Panc1 (cell line): ENCODE results near the gene RGS17.
"Not testable (repeated sequence)": the region's sequence is repeated elsewhere in the genome, so short reads cannot be mapped to it uniquely, and the experiment has no call there.

ENCODE experiments used
- POLR2AphosphoS5 ChIP-seq: IDR thresholded peaks from 2 replicates; pipeline ENCODE4 v1.6.1; 2012; ENCODE audit warnings: mild to moderate bottlenecking, low read depth, low read length, moderate library complexity
- TF ChIP-seq, protein P1 (sequence below): fragments of 450-650 bp; IDR thresholded peaks from 2 replicates; pipeline ENCODE4 v1.5.1; 2017; ENCODE audit warnings: mild to moderate bottlenecking

DNA sequence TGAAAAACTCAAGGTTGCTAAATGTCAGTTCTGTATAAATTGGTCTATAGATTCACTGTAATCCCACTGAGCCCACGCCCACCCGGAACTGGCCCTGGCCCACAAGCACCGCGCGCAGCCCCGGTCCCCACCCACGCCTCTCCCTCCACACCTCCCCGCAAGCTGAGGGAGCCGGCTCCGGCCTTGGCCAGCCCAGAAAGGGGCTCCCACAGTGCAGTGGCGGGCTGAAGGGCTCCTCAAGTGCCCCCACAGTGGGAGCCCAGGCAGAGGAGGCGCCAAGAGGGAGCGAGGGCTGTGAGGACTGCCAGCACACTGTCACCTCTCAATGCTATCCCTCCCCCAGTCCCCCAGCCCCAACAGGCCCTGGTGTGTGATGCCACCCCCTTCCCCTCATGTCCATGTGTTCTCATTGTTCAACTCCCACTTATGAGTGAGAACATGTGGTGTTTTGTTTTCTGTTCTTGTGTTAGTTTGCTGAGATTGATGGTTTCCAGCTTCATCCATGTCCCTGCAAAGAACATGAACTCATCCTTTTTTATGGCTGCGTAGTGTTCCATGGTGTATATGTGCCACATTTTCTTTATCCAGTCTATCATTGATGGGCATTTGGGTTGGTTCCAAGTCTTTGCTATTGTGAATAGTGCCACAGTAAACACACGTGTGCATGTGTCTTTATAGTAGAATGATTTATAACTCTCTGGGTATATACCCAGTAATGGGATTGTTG is 164.8 kb downstream of the RGS17 start:
- TF ChIP-seq, protein P1, sequence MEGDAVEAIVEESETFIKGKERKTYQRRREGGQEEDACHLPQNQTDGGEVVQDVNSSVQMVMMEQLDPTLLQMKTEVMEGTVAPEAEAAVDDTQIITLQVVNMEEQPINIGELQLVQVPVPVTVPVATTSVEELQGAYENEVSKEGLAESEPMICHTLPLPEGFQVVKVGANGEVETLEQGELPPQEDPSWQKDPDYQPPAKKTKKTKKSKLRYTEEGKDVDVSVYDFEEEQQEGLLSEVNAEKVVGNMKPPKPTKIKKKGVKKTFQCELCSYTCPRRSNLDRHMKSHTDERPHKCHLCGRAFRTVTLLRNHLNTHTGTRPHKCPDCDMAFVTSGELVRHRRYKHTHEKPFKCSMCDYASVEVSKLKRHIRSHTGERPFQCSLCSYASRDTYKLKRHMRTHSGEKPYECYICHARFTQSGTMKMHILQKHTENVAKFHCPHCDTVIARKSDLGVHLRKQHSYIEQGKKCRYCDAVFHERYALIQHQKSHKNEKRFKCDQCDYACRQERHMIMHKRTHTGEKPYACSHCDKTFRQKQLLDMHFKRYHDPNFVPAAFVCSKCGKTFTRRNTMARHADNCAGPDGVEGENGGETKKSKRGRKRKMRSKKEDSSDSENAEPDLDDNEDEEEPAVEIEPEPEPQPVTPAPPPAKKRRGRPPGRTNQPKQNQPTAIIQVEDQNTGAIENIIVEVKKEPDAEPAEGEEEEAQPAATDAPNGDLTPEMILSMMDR, result not testable (repeated sequence)
- TF ChIP-seq POLR2AphosphoS5, result not testable (repeated sequence)
